ENCODE results near the gene ATG10. TPM values are rescaled to one million over a fixed set of nuclear protein-coding genes. Genes with fewer than 3 reads are reported as not detected.

Gene ATG10
- total and polyA plus RNA-seq, 4 donors: 3.9 to 12.8 (median 8.7) TPM

DNA sequence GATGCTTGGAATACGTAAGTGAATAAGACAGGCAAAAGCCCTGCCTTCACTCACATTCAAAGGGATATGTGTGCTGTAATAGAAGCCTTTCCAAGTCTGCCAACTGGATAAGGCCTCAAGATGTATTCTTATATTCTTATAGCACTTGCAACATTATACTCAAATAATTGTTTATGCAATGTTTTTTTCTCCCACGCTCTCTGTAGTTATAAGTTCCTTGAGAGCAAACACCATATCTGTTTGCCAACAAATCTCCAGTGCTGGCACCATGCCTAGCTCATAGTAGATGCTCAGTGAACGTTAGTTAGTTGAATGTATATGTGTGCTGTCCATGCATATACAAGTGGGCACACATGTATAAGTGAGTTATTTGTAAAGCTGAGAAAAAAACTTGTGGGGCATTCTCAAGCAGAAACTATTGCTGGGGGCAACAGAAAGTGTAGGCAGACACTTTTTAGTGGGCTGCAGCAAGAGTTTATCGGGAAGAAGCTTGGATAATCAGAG lies 181.2 kb downstream of the ATG10 start:
- 87 to 88% methylated on average over 4 of the region's 4 CpGs for WGBS, 2 donors
- Histone ChIP-seq H3K27ac (ENCODE audit: low read depth in 1 of 2, low read length in 2 of 2) (no peak overlapping the region), H3K4me1 (ENCODE audit: control insufficient read depth in 1 of 2, insufficient read depth in 2 of 2, low read length in 2 of 2) (no peaks in the 10 kb centered on the region), H3K9me3 (ENCODE audit: control insufficient read depth, low read length) (no peaks in the 10 kb centered on the region), H3K36me3 (ENCODE audit: control insufficient read depth in 1 of 2, insufficient read depth in 2 of 2, low read length in 1 of 2) (no peaks in the 10 kb centered on the region), H3K4me3 (ENCODE audit: low read length in 2 of 2) (no peak overlapping the region), H3K27me3 (ENCODE audit: control insufficient read depth in 1 of 2, insufficient read depth in 2 of 2, low read length in 1 of 2) (no peaks in the 10 kb centered on the region)
- ATAC-seq (ENCODE audit: low FRiP score): no peak
- intact Hi-C loops (cut with DNase I): no loop called here
- DNase-seq: no peak

DNA sequence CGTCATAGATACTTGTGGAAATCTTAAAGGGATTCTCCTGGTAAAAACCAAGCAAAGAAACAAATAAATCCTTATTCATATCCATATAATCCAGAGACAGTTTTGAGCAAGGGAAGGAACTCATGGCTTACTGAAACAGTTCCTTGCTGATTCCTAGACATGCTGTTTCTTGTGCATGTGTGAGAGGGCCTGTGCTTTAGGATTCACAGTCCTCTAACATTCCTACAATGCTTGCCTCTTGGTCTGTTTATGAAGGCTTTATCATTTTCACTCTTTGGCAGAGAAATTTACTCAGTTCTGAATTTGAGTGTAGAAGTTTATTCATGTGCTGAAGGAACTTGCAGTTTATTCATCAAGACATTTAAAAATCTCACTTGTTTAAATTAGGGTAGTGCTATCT lies 183.0 kb downstream of the ATG10 start:
- intact Hi-C loops (cut with DNase I): no loop called here
- Histone ChIP-seq H3K9me3 (ENCODE audit: control insufficient read depth, low read length) (no peaks in the 10 kb centered on the region), H3K36me3 (ENCODE audit: control insufficient read depth in 1 of 2, insufficient read depth in 2 of 2, low read length in 1 of 2) (no peaks in the 10 kb centered on the region), H3K27me3 (ENCODE audit: control insufficient read depth in 1 of 2, insufficient read depth in 2 of 2, low read length in 1 of 2) (no peaks in the 10 kb centered on the region), H3K27ac (ENCODE audit: low read depth in 1 of 2, low read length in 2 of 2) (no peak overlapping the region), H3K4me3 (ENCODE audit: low read length in 2 of 2) (no peak overlapping the region), H3K4me1 (ENCODE audit: control insufficient read depth in 1 of 2, insufficient read depth in 2 of 2, low read length in 2 of 2) (no peaks in the 10 kb centered on the region)
- 88 to 100% methylated on average over 1 of the region's 1 CpG for WGBS, 2 donors
- DNase-seq: no peak
- ATAC-seq (ENCODE audit: low FRiP score): no peak

DNA sequence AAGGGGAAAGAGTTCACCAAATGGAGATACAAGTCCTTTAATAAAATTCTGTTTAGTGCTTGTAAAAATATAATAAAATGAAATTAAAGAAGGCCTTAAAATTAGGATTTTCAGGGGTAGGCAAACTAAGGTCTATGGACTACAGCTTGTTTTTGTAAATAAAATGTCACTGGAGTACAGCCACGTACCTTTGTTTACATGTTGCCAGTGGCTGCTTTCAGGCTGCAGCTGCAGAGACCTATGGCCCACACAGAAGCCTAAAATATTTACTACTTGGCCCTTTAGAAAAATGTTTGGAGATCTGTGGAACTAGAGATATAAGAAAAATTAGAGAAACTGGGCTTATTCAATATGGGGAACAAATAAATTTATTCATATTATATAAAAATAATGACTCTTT lies 183.5 kb downstream of the ATG10 start:
- intact Hi-C loops (cut with DNase I): no loop called here

DNA sequence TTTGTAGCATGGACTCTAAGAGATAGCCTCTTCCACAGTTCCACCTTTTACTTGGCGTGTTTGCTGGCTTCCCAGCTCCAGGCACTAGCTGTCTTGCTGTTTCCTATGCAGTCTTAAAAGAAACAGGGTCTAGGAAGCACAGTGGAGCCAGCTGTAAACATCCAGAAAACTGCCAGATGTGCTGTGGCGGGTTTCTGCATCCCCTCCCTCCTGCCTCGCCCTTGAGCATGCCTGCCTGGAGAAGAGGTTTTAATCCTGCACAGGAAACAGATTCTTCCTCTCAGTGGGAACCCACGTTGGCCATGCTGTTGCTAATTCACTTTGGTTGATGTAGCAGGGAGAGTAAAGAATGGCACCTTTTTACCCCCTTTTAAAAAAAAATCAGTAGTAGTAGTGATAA lies 185.1 kb downstream of the ATG10 start:
- Histone ChIP-seq H3K27ac (ENCODE audit: low read depth in 1 of 2, low read length in 2 of 2) (no peak overlapping the region), H3K4me3 (ENCODE audit: low read length in 2 of 2) (no peak overlapping the region), H3K27me3 (ENCODE audit: control insufficient read depth in 1 of 2, insufficient read depth in 2 of 2, low read length in 1 of 2) (no peaks in the 10 kb centered on the region), H3K9me3 (ENCODE audit: control insufficient read depth, low read length) (no peaks in the 10 kb centered on the region), H3K4me1 (ENCODE audit: control insufficient read depth in 1 of 2, insufficient read depth in 2 of 2, low read length in 2 of 2) (no peaks in the 10 kb centered on the region), H3K36me3 (ENCODE audit: control insufficient read depth in 1 of 2, insufficient read depth in 2 of 2, low read length in 1 of 2) (no peaks in the 10 kb centered on the region)
- WGBS, 2 donors: 92% methylated on average over 4 of the region's 4 CpGs
- DNase-seq (no peak), ATAC-seq (ENCODE audit: low FRiP score) (no peak)
- intact Hi-C loops (cut with DNase I): no loop called here

More for the DNA sequence above, 183.5 kb downstream of the ATG10 start:
- Histone ChIP-seq H3K27ac (ENCODE audit: low read depth in 1 of 2, low read length in 2 of 2) (no peak overlapping the region), H3K4me3 (ENCODE audit: low read length in 2 of 2) (no peak overlapping the region), H3K36me3 (ENCODE audit: control insufficient read depth in 1 of 2, insufficient read depth in 2 of 2, low read length in 1 of 2) (no peaks in the 10 kb centered on the region), H3K9me3 (ENCODE audit: control insufficient read depth, low read length) (no peaks in the 10 kb centered on the region), H3K27me3 (ENCODE audit: control insufficient read depth in 1 of 2, insufficient read depth in 2 of 2, low read length in 1 of 2) (no peaks in the 10 kb centered on the region), H3K4me1 (ENCODE audit: control insufficient read depth in 1 of 2, insufficient read depth in 2 of 2, low read length in 2 of 2) (no peaks in the 10 kb centered on the region)
- whole genome bisulfite sequencing, 2 donors: 93 to 98% methylated on average over 1 of the region's 1 CpG
- ATAC-seq (ENCODE audit: low FRiP score): no peak
- no peak for DNase-seq

DNA sequence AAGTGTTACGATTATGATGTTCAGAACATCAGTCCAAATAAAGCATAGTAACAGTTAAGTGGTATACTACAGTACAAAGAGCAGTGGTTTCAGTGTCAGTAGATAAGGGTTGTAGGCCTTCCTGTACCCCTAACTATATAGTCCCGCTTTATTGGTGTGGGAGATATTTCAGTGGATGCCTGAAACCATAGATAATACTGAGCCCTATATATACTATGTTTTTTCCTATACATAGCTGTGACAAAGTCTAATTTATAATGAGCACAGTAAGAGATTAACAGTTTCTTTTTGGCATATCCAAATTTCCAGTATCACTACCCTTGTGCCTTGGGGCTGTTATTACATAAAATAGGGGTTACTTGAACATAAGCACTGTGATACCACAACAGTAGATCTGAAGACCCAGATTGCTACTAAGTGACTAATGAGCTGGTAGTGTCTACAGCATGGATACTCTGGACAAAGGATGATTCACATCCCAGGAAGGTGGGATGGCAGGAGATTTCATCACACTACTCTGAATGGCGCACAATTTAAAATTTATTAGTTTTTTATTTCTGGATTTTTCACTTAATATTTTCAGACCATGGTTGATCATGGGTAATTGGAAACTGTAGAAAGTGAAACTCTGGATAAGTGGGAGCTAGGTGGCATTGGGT lies 187.1 kb downstream of the ATG10 start:
- H3K4me3 ChIP-seq (ENCODE audit: low read length in 2 of 2): no peak overlapping the region
- intact Hi-C loops (cut with DNase I): no loop called here
- no peaks in the 10 kb centered on the region for H3K4me1 ChIP-seq (ENCODE audit: control insufficient read depth in 1 of 2, insufficient read depth in 2 of 2, low read length in 2 of 2)
- no peak for ATAC-seq (ENCODE audit: low FRiP score)
- H3K27me3 ChIP-seq (ENCODE audit: control insufficient read depth in 1 of 2, insufficient read depth in 2 of 2, low read length in 1 of 2): no peaks in the 10 kb centered on the region
- WGBS, 2 donors: 98% methylated on average over 3 of the region's 3 CpGs
- H3K9me3 ChIP-seq (ENCODE audit: control insufficient read depth, low read length): no peaks in the 10 kb centered on the region
- H3K36me3 ChIP-seq (ENCODE audit: control insufficient read depth in 1 of 2, insufficient read depth in 2 of 2, low read length in 1 of 2): no peaks in the 10 kb centered on the region
- DNase-seq: no peak
- no peak overlapping the region for H3K27ac ChIP-seq (ENCODE audit: low read depth in 1 of 2, low read length in 2 of 2)

DNA sequence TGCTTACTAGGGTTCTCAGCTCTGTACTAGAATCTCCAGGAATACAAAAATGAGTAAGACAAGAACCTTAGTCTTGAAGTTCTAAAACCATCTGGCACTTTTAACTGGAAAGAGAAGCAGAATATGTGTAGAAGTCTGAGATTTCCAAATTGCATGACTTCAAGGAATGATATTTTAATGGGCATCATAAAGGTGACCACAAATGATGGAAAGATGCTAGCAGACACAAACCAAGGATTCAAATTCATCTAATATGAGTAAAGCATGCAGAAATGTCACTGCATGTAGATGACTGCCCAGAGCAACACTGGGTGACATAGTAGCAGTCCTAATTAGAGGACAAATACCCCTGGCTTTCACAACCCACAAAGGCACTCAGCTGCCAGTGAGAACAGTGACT lies 189.1 kb downstream of the ATG10 start:
- ATAC-seq (ENCODE audit: low FRiP score) (no peak), DNase-seq (no peak)
- Histone ChIP-seq H3K27ac (ENCODE audit: low read depth in 1 of 2, low read length in 2 of 2) (no peak overlapping the region), H3K4me1 (ENCODE audit: control insufficient read depth in 1 of 2, insufficient read depth in 2 of 2, low read length in 2 of 2) (no peaks in the 10 kb centered on the region), H3K9me3 (ENCODE audit: control insufficient read depth, low read length) (no peaks in the 10 kb centered on the region), H3K36me3 (ENCODE audit: control insufficient read depth in 1 of 2, insufficient read depth in 2 of 2, low read length in 1 of 2) (no peaks in the 10 kb centered on the region), H3K27me3 (ENCODE audit: control insufficient read depth in 1 of 2, insufficient read depth in 2 of 2, low read length in 1 of 2) (no peaks in the 10 kb centered on the region), H3K4me3 (ENCODE audit: low read length in 2 of 2) (no peak overlapping the region)
- intact Hi-C loops (cut with DNase I): loop anchor here (10.0 kb wide), 4 partner anchors 186 to 416 kb away; partner anchors contain the start of genes ATG10 (in 1 of the 2) and SSBP2 (in 1 of the 2)

DNA sequence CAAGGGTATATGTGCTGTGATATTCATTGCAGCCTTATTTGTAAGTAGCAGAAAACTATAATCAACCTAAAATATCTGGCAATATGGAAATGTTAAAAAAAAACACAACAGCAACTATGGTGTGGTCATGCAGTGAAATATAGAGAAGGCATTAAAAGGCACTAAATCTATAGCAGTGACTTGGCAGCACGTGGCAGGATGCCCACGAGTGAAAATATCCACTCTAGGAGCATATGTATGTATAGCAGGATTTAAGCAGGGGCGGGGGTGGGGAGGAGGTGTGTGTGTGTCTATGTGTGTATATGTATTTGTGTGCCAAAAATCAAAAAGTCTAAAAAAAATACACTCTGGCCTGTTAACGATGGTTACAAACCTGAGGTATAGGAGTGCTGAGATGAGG lies 190.8 kb downstream of the ATG10 start:
- no peak for ATAC-seq (ENCODE audit: low FRiP score)
- no peaks in the 10 kb centered on the region for H3K27me3 ChIP-seq (ENCODE audit: control insufficient read depth in 1 of 2, insufficient read depth in 2 of 2, low read length in 1 of 2)
- no peaks in the 10 kb centered on the region for H3K36me3 ChIP-seq (ENCODE audit: control insufficient read depth in 1 of 2, insufficient read depth in 2 of 2, low read length in 1 of 2)
- H3K4me1 ChIP-seq (ENCODE audit: control insufficient read depth in 1 of 2, insufficient read depth in 2 of 2, low read length in 2 of 2): no peaks in the 10 kb centered on the region
- H3K4me3 ChIP-seq (ENCODE audit: low read length in 2 of 2): no peak overlapping the region
- intact Hi-C loops (cut with DNase I): loop anchor here (10.0 kb wide), 4 partner anchors 188 to 418 kb away; partner anchors contain the start of genes ATG10 (in 1 of the 2) and SSBP2 (in 1 of the 2)
- no peaks in the 10 kb centered on the region for H3K9me3 ChIP-seq (ENCODE audit: control insufficient read depth, low read length)
- no peak for DNase-seq
- 89 to 93% methylated on average over 4 of the region's 4 CpGs for WGBS, 2 donors
- no peak overlapping the region for H3K27ac ChIP-seq (ENCODE audit: low read depth in 1 of 2, low read length in 2 of 2)

DNA sequence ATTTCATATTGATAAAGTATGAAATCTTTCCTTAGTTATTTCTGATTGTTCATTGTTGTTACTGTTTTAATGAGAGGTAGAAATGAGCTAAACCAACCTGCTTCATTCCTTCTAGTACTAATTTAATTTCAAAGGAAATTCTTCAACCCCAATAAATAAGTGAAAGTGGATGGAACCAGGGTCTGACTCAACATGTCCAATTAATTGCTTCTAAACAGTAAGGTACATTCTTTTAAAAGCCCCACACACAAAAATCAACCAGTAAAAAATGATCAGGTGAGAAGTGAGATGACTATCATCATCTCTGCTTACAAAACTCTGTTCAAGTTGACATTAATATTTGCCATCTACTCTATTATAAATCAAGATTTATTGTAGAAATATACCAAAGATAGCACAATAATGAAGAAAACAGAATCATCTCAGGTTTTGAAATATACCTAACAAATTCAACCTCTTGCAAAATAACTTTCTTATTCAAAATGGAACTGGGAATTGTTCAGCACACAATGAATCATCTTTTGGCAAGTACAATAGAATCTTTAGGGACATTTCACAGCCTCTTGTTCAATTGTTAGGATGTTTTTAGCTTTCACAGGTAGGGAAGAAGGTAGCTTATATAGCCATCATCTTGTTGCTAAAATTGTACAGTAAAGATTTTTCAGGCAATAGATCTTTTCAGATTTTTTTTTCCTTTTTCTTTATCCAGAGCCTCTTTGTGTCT lies 191.8 kb downstream of the ATG10 start:
- intact Hi-C loops (cut with DNase I): loop anchor here (10.0 kb wide), 4 partner anchors 189 to 419 kb away; partner anchors contain the start of genes ATG10 (in 1 of the 2) and SSBP2 (in 1 of the 2)

More for the DNA sequence above, 191.8 kb downstream of the ATG10 start:
- DNase-seq (no peak), ATAC-seq (ENCODE audit: low FRiP score) (no peak)
- Histone ChIP-seq H3K36me3 (ENCODE audit: control insufficient read depth in 1 of 2, insufficient read depth in 2 of 2, low read length in 1 of 2) (no peaks in the 10 kb centered on the region), H3K4me1 (ENCODE audit: control insufficient read depth in 1 of 2, insufficient read depth in 2 of 2, low read length in 2 of 2) (no peaks in the 10 kb centered on the region), H3K9me3 (ENCODE audit: control insufficient read depth, low read length) (no peaks in the 10 kb centered on the region), H3K27me3 (ENCODE audit: control insufficient read depth in 1 of 2, insufficient read depth in 2 of 2, low read length in 1 of 2) (no peaks in the 10 kb centered on the region), H3K4me3 (ENCODE audit: low read length in 2 of 2) (no peak overlapping the region), H3K27ac (ENCODE audit: low read depth in 1 of 2, low read length in 2 of 2) (no peak overlapping the region)

All from aorta (tissue), 5 donors.